Parathyroid adenoma (tissue), 2 donors: ENCODE measurements around the gene UMAD1.

ENCODE experiments used
- H2AFZ ChIP-seq: fragments of 300-600 bp; sonication (generic); one replicate; pipeline ENCODE4 v1.7.0; 2017; ENCODE audit warnings: antibody characterized with exemption, mild to moderate bottlenecking
- H3K27ac ChIP-seq: fragments of 300-600 bp; sonication (generic); one replicate; pipeline ENCODE4 v1.7.0; 2017
- H3K27me3 ChIP-seq: fragments of 300-600 bp; sonication (generic); one replicate; pipeline ENCODE4 v1.7.0; 2017; ENCODE audit warnings: low read length; ENCODE audit not compliant: control insufficient read depth, insufficient read depth
- H3K36me3 ChIP-seq: fragments of 300-600 bp; sonication (generic); one replicate; pipeline ENCODE4 v1.7.0; 2017; ENCODE audit warnings: low read length; ENCODE audit not compliant: control insufficient read depth, insufficient read depth
- H3K4me1 ChIP-seq: fragments of 300-600 bp; sonication (generic); one replicate; pipeline ENCODE4 v1.7.0; 2017; ENCODE audit warnings: control low read depth
- H3K4me2 ChIP-seq: fragments of 300-600 bp; sonication (generic); one replicate; pipeline ENCODE4 v1.7.0; 2017; ENCODE audit warnings: low read length
- H3K4me3 ChIP-seq: fragments of 300-600 bp; sonication (generic); one replicate; pipeline ENCODE4 v1.7.0; 2017; ENCODE audit warnings: low read depth, low read length
- H3K79me2 ChIP-seq: fragments of 300-600 bp; sonication (generic); one replicate; pipeline ENCODE4 v1.7.0; 2017; ENCODE audit warnings: control low read depth
- H3K9ac ChIP-seq: fragments of 300-600 bp; sonication (generic); one replicate; pipeline ENCODE4 v1.7.0; 2017; ENCODE audit warnings: mild to moderate bottlenecking
- H3K9me3 ChIP-seq: fragments of 300-600 bp; sonication (generic); one replicate; pipeline ENCODE4 v1.7.0; 2017; ENCODE audit warnings: low read length; ENCODE audit not compliant: control insufficient read depth
- CTCF ChIP-seq: fragments of 300-600 bp; sonication (generic); IDR thresholded peaks from one replicate; pipeline ENCODE4 v1.7.0; 2017; ENCODE audit warnings: antibody characterized with exemption, mild to moderate bottlenecking
- donor health status: primary hyperparathyroidism.

UMAD1 gene

DNA sequence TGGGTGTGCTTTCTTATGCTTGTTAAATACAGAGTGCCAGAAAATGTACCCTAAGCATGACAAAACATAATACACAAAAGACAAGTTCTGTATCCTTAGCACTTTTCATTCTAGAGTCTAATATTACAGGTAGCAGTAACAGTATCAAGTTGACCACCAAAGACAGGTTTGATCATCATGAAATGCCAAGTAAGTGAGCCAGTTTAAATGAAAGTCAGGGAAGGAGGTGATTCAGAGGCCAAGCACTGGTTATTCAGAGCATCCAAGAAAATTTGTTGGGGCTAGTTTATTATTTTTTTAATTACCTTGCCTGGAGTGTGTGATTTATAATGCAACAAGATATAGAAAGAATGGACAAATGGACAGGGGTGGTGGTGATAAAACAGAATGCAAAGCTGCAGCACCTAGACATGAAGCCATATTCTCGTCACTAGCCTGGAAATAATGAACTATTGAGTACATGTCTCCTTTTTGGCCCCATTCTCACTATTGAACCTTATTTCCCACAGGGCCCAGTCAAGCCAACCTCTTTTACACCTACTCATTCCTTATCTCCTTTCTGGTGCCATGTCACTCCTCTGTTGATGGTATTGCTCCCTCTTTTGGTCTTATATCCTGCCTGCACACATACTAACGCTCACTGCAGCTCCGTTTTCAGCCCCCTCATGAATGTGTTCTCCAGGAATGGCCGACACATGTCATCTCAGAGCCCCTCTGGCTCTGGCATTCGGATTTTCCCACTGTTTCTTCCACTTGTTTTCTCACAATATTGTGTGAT is 249.4 kb downstream of the UMAD1 start:
- H2AFZ ChIP-seq = no peak overlapping the region
- no peak overlapping the region for H3K27ac ChIP-seq
- no peaks in the 10 kb centered on the region for H3K79me2 ChIP-seq
- H3K27me3 ChIP-seq = no peaks in the 10 kb centered on the region
- peaks cover 8% of the 10 kb centered on the region for H3K4me1 ChIP-seq
- no peak for TF ChIP-seq CTCF
- H3K4me3 ChIP-seq = no peak overlapping the region
- no peak overlapping the region for H3K9ac ChIP-seq
- H3K36me3 ChIP-seq = no peaks in the 10 kb centered on the region
- no peaks in the 10 kb centered on the region for H3K9me3 ChIP-seq
- no peak overlapping the region for H3K4me2 ChIP-seq

- no peak overlapping the region for H2AFZ ChIP-seq
- H3K4me3 ChIP-seq = no peak overlapping the region
- H3K9me3 ChIP-seq = no peaks in the 10 kb centered on the region
- peaks cover 8% of the 10 kb centered on the region for H3K4me1 ChIP-seq
- H3K9ac ChIP-seq = no peak overlapping the region
- TF ChIP-seq CTCF = no peak
- no peaks in the 10 kb centered on the region for H3K79me2 ChIP-seq
- H3K27me3 ChIP-seq = no peaks in the 10 kb centered on the region
- no peak overlapping the region for H3K4me2 ChIP-seq
- no peak overlapping the region for H3K27ac ChIP-seq
- no peaks in the 10 kb centered on the region for H3K36me3 ChIP-seq
These were observed 254.6 kb downstream of the UMAD1 start for GRCh38 chr7:7895004-7895650.

GRCh38 chr7:7895754-7896153 is 255.2 kb downstream of the UMAD1 start:
- Histone ChIP-seq H3K9me3 (no peaks in the 10 kb centered on the region), H3K9ac (no peak overlapping the region), H3K4me2 (no peak overlapping the region), H3K27me3 (no peaks in the 10 kb centered on the region), H3K36me3 (no peaks in the 10 kb centered on the region), H3K27ac (no peak overlapping the region), H3K4me3 (no peak overlapping the region), H2AFZ (no peak overlapping the region), H3K79me2 (no peaks in the 10 kb centered on the region), H3K4me1 (peaks cover 8% of the 10 kb centered on the region)
- TF ChIP-seq CTCF = no peak

- Histone ChIP-seq H3K79me2 (no peaks in the 10 kb centered on the region), H3K4me3 (no peak overlapping the region), H3K9ac (no peak overlapping the region), H3K4me1 (peaks cover 8% of the 10 kb centered on the region), H2AFZ (no peak overlapping the region), H3K9me3 (no peaks in the 10 kb centered on the region), H3K36me3 (no peaks in the 10 kb centered on the region), H3K27me3 (no peaks in the 10 kb centered on the region), H3K27ac (no peak overlapping the region), H3K4me2 (no peak overlapping the region)
- TF ChIP-seq CTCF = no peak
These were observed 257.0 kb downstream of the UMAD1 start for GRCh38 chr7:7897509-7897908.
